ENCODE results near the gene CSRP1. TPM values are rescaled to one million over a fixed set of nuclear protein-coding genes. Genes with fewer than 3 reads are reported as not detected.

The CSRP1 gene
- total RNA-seq, 2 experiments from 2014 or later, result 46.4 to 89.8 TPM

- Histone ChIP-seq H3K27ac (ENCODE audit: low read depth, low read length, poor library complexity, severe bottlenecking) (no peak overlapping the region), H3K36me3 (ENCODE audit: insufficient read depth, low read length) (no peaks in the 10 kb centered on the region), H3K9me3 (ENCODE audit: low read length) (no peaks in the 10 kb centered on the region), H2AFZ (ENCODE audit: low read length) (no peak overlapping the region), H3K4me3 (ENCODE audit: low read depth, low read length, poor library complexity, severe bottlenecking) (no peak overlapping the region), H4K20me1 (ENCODE audit: insufficient read depth, low read length) (no peaks in the 10 kb centered on the region), H3K9me2 (ENCODE audit: insufficient read depth, low read length) (no peaks in the 10 kb centered on the region), H3K79me2 (ENCODE audit: insufficient read depth, low read depth, low read length) (no peaks in the 10 kb centered on the region), H3K4me2 (ENCODE audit: low read length) (no peak overlapping the region), H3K4me1 (ENCODE audit: insufficient read depth, low read length, poor library complexity, severe bottlenecking) (peaks cover 26% of the 10 kb centered on the region)
- intact Hi-C loops (cut with micrococcal nuclease; ENCODE audit: unreplicated experiment), result no loop called here
- no TSS peak for BruUV-seq (replicated peaks)
- CTCF ChIA-PET (ENCODE audit: unreplicated experiment), result interaction anchor here (0.5 to 0.6 kb wide), 2 partner anchors 26 to 142 kb away, joined by 3 to 13 read pairs; no protein-coding TSS in a partner anchor
- POLR2A ChIA-PET, result no interaction called here
- no peak for DNase-seq (ENCODE audit: low spot score)
- no peak for TF ChIP-seq CTCF (conservative IDR thresholded peaks at IDR 0.05; ENCODE audit: low read length)
- no peak for TF ChIP-seq EZH2phosphoT487 (IDR thresholded peaks at IDR 0.05; ENCODE audit: borderline replicate concordance, low read depth, low read length)
Measured at GRCh38 chr1:201476670-201477344, 30.1 kb downstream of the CSRP1 start.

GRCh38 chr1:201475915-201476669 lies 30.8 kb downstream of the CSRP1 start:
- Histone ChIP-seq H3K79me2 (ENCODE audit: insufficient read depth, low read depth, low read length) (no peaks in the 10 kb centered on the region), H3K9me2 (ENCODE audit: insufficient read depth, low read length) (no peaks in the 10 kb centered on the region), H3K4me2 (ENCODE audit: low read length) (no peak overlapping the region), H3K27ac (ENCODE audit: low read depth, low read length, poor library complexity, severe bottlenecking) (no peak overlapping the region), H3K36me3 (ENCODE audit: insufficient read depth, low read length) (no peaks in the 10 kb centered on the region), H2AFZ (ENCODE audit: low read length) (no peak overlapping the region), H3K9me3 (ENCODE audit: low read length) (no peaks in the 10 kb centered on the region), H3K4me1 (ENCODE audit: insufficient read depth, low read length, poor library complexity, severe bottlenecking) (peaks cover 19% of the 10 kb centered on the region), H4K20me1 (ENCODE audit: insufficient read depth, low read length) (no peaks in the 10 kb centered on the region), H3K4me3 (ENCODE audit: low read depth, low read length, poor library complexity, severe bottlenecking) (no peak overlapping the region)
- BruUV-seq (replicated peaks), result no TSS peak
- CTCF ChIA-PET (ENCODE audit: unreplicated experiment), result interaction anchor here (0.6 kb wide), 1 partner anchor 143 kb away, joined by 13 read pairs; no protein-coding TSS in a partner anchor
- TF ChIP-seq CTCF (conservative IDR thresholded peaks at IDR 0.05; ENCODE audit: low read length) (no peak), EZH2phosphoT487 (IDR thresholded peaks at IDR 0.05; ENCODE audit: borderline replicate concordance, low read depth, low read length) (no peak)
- no peak for DNase-seq (ENCODE audit: low spot score)
- intact Hi-C loops (cut with micrococcal nuclease; ENCODE audit: unreplicated experiment), result no loop called here
- POLR2A ChIA-PET, result interaction anchor here (0.5 kb wide), 1 partner anchor 20 kb away, joined by 4 read pairs; no protein-coding TSS in a partner anchor

- Histone ChIP-seq H3K9me2 (ENCODE audit: insufficient read depth, low read length) (no peaks in the 10 kb centered on the region), H3K79me2 (ENCODE audit: insufficient read depth, low read depth, low read length) (no peaks in the 10 kb centered on the region), H3K36me3 (ENCODE audit: insufficient read depth, low read length) (no peaks in the 10 kb centered on the region), H3K27ac (ENCODE audit: low read depth, low read length, poor library complexity, severe bottlenecking) (no peak overlapping the region), H2AFZ (ENCODE audit: low read length) (no peak overlapping the region), H3K9me3 (ENCODE audit: low read length) (no peaks in the 10 kb centered on the region), H4K20me1 (ENCODE audit: insufficient read depth, low read length) (no peaks in the 10 kb centered on the region), H3K4me2 (ENCODE audit: low read length) (no peak overlapping the region), H3K4me3 (ENCODE audit: low read depth, low read length, poor library complexity, severe bottlenecking) (no peak overlapping the region), H3K4me1 (ENCODE audit: insufficient read depth, low read length, poor library complexity, severe bottlenecking) (peaks cover 9% of the 10 kb centered on the region)
- no TSS peak for BruUV-seq (replicated peaks)
- ChIA-PET CTCF (ENCODE audit: unreplicated experiment) (no interaction called here), POLR2A (no interaction called here)
- TF ChIP-seq EZH2phosphoT487 (IDR thresholded peaks at IDR 0.05; ENCODE audit: borderline replicate concordance, low read depth, low read length) (no peak), CTCF (conservative IDR thresholded peaks at IDR 0.05; ENCODE audit: low read length) (no peak)
- intact Hi-C loops (cut with micrococcal nuclease; ENCODE audit: unreplicated experiment), result no loop called here
- DNase-seq (ENCODE audit: low spot score), result no peak
Measured at GRCh38 chr1:201475130-201475529, 31.8 kb downstream of the CSRP1 start.
